Ureter (tissue), 1 donor: ENCODE results near the gene MYH2. TPM values are rescaled to one million over a fixed set of nuclear protein-coding genes. Genes with fewer than 3 reads are reported as not detected.
"Not testable (repeated sequence)": the region's sequence is repeated elsewhere in the genome, so short reads cannot be mapped to it uniquely, and the experiment has no call there.

Source experiments
- DNase-seq: peaks from one replicate; pipeline ENCODE4 v3.0.0-alpha.2; 2020; ENCODE audit warnings: low spot score
- total RNA-seq: library from RNA; stranded (reverse); gene quantifications from one replicate; pipeline ENCODE4 v1.2.4, GENCODE V29; 2023
- donor health status: DM: yes; HTN: yes; CAD: no.

The MYH2 gene
- total RNA-seq: 0.78 TPM

DNA sequence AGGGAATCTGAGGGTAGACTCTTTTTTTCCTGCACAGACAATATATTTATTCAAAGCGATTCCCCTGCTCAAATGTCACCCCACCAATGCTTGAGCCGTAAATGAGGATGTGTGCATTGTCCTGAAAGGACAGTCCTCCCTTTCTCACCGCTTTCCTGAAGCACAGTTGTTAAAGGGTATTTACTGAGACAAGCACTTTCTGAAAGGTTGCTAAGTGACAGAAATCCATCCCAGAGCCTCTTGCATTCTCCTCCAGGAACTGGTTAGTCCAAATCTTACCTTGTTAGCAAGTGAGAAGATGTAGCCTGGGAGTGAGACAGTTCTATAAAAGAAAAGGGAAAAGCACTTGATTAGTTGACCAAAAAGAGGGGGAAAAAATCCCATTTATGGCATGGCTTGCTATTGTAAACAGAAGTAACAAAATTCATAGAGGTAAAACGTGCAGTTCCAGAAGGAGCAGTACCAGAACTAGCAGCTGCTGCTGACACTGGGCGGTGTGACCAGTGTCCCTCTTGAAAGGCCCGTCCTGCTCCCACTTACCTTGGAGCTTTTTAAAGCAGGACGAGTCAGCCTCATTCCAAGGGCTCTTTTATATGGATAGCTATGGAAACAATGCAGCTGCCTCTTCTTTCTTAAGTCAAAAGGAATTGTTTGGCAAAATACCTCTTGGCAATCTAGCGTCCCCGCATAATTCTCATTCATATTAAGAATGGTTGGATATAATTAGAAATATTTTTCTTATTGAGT lies at the start of gene MYH2:
MYH2 (minus strand) TSS at position 563 of the 747 bp plus-strand sequence. CDS start 1,738 bp downstream, outside the sequence.
- DNase-seq: no peak

DNA sequence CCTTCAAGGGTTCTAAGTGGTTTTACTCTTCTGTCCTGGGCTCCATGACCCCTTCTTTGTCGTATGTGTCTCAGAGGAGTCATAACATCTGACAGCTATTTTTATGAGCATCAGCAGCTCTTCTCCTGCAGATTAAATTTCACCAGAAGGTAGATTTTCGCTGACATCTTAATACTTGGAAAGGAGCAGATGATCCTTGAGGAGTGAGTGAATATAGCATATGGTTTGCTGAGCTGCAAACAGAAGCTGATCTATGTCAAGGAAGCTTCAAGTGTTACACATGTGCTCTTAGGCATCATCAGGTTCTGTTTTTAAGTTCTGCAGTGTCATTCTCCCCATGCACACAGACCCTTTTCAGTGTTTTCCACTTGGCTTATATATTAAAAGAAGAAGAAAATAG lies 49.2 kb upstream of the MYH2 start:
- no peak for DNase-seq

DNA sequence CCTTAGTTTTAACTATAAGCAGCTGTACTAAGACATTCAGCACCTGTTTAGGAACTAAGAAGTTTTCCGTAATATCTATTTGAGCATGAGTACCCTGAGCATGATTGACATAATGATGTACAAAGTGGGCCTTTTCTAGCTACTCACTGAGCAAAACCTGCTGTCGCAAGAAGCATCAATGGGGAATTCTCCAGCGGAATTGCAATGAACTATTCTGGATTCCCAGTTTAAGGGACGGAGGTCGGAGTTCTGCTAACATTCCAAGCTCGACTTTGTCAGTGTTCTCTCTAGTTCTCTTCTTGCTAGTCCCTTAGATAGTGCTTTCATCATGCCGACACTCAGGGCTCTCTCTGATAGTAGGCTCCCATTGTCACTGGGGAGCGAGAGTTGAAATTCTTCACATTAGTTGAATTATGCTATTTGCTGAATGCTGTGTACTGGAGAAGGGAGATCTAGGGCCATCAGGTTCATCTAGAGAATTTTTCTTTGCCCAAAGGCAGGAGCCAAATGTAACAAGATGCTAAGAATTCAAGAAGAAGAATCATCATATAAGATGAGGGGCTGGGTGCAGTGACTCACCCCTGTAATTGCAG lies 40.2 kb upstream of the MYH2 start:
- DNase-seq: no peak

DNA sequence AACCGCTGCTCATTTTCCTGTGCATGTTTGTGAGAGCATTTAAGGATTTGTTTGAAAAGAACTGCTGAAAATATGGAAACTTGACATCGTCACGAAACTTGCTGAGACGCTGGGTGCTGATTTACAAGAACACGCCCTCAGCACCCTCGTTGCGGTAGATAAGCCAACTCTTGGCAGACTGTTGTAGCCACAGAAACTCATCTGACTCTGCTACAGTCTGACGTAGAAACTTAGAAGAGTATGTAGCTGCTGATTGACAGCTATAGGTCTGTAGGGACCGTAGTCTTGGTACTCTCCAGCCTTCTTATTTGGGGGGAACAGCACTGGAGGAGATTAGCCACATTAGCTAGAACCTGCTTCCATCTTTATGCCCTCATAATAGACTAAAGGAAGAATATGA lies 36.1 kb upstream of the MYH2 start:
- DNase-seq: no peak

DNA sequence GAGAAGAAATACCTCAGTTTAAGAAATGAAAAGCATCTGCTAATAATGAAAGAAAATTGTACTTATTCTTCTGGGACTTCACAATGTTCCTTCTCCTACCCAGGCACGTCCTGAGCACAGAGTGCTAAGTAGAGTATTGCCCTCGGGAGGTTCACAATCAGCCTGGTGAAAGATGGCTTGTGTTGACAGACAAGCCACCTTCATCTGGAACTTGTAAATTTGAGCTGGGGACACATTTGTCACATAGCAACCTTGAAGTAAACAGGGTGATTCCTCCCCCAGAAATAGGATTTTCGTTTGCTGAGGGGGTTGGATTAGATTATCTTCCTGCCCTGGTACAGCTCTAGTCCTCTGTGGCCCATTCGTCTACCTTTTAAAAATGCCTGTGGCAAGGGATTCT lies 34.4 kb upstream of the MYH2 start:
- DNase-seq: no peak

DNA sequence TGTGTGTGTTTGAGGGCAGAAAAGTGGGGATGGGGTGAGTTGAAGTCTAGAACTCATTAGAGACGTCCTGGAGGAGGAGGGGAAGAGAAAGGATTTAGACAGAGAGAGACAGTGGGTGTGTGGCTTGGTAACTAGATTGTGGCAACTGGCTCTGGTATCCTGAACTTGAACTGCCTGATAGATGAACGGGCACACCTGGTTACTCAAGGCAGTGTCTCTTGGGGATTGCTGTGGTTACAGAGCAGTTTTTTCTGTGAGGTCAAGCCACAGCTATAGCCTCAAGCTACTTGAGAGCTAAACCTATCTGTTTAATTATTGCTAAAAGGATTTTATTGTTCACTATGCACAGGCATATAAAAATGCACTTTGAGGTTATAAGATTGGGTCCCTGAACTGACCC lies 29.8 kb upstream of the MYH2 start:
- DNase-seq: no peak

DNA sequence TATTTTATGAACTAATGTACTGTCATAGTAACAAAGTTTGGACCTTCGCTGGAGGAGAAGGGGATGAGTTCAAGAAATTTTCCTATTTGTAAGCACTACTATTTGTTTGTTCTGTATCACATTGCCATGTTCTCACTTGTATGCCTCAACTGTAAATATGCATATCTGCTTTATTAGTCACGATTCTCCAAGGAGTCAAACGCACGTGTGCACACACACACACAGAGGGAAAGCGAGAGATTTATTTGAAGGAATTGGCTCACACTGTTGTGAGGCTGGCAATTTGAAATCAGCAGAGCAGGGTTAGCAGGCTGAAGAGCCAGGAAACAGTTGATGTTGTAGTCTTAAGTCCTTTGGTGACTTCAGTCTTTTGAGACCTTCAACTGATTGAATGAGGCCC lies 24.9 kb upstream of the MYH2 start:
- no peak for DNase-seq

DNA sequence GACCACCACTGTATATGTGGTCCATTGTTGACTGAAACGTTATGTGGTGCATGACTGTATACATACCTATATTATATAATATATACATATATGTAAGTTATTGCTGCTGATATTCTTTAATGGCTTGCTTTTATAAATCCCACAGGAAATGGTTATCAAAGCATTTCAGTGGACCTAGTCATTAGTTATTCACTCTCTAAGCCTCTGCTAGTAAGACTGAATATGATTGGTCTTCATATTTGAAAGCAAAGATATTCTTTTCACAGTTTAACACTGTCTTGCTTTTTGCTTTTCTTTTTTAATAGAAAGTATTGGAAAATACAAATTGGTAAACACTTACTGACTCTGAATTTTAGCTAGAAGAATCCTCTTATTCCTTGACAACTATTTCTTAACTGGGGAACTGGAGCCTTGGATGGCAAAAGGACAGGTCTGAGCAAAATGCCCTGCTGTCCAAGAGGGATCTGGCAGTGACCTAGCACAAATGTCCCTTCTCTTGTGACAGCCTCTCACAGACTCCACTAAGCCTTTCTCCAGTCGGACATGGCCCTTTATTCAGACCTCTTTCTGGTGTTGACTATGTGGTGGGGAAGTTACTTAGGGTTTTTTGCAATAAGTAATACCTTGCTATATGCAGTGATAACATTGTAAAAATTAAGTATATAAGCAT lies 14.7 kb upstream of the MYH2 start:
- DNase-seq: no peak

DNA sequence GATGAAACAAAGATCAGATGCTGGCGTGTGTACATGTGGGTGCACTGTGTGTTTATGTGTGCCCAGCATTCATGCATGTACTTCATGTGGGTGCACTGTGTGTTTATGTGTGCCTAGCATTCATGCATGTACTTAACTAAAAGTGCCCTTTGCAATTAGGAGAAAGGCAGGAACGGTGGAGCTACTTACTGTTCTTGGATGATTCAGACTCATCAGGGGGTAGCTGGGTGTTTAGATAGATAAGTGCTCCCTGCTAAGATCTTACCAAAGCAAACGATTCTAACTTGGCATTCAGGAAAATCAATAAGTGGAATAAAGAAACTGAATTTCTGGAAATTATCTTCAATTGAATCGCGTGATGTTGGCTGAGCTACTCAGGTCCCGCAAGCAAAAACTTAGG lies 8.6 kb upstream of the MYH2 start:
- DNase-seq: no peak

DNA sequence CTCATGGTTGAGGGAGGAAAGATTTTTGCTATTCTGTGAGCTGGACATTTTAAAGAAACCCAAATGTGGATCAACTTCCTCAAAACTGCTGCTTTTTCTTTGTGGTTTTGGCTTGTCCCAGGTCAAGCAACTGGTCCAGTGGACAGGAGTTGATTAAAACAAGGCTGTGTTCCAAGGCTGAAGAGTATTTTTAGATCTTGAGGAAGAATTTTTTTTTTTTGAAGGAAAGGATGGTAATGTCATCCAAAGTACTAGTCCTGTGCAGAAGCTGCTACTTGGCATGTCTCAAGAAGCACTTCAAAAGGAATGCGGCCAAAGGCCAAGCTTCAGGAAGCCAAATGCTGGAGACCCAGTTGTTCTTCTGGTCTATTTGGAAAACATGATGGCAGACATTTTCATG lies 8.0 kb upstream of the MYH2 start:
- no peak for DNase-seq

DNA sequence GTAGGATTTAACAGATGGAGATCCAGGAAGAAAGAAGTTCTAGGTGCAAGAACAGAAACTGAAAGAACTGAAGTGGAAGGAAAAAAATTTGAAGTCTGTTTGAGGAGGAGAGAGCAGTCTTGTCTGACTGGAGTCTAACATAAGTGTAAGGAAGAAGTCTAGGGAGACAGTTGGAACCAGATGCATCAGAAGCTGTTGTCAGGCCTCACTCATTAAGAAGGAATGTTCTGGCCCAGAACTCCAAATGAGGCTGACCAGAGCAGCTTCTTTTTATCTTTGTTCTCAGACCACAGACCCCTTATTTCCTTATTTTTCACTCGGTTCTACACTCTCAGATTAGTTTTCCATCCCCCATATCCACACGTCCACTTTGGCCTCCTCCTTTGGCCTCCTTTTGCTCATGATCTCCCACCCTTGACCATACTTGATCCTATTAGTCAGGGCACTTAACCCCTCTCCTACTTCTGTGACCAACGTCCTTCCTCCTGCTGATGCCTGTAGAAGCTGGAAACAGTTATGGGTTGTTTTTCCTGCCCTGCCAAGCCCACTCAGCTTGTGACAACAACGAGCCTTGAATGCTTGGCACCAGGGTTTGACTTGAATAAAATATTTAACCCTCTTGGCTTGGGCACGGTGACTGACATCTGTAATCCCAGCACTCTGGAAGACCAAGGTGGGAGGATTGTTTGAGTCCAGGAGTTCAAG lies 7.0 kb upstream of the MYH2 start:
- DNase-seq: no peak

DNA sequence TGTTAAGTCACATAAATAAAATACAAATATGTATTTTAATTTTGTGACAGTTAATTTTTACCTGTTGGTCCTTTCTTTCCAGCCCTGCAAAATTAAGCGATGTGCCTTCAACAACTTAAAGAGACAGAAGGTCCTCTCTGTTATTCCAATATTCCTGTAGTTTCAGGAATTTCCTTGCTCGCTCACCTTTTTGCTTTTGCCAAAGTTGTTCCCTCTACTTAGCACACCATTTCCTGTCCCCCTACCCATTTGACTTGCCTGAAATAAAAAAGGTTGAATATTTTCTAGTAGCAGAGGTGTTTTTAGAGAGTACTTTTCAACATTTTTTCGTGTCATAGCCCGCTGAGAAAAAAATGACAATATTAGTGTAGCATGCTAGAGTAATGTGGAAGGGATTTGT lies 556 bp upstream of the MYH2 start:
- no peak for DNase-seq

DNA sequence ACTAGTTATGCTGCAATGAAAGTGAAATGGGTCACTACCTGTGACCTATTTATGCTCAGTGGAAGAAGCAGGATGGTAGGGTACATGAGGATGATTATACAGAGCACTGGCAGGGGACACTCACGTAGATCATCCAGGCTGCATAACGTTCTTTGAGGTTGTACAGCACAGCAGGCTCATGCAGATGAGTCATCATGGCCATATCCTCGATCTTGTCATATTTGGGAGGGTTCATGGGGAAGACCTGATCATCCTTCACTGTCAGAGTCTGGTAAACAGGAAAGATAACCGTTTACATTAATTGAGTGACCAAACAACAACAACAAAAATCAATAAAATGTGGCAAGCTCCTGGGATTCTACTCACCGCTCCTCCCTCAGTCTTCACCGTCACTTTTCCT lies 2.1 kb downstream of the MYH2 start:
- no peak for DNase-seq

DNA sequence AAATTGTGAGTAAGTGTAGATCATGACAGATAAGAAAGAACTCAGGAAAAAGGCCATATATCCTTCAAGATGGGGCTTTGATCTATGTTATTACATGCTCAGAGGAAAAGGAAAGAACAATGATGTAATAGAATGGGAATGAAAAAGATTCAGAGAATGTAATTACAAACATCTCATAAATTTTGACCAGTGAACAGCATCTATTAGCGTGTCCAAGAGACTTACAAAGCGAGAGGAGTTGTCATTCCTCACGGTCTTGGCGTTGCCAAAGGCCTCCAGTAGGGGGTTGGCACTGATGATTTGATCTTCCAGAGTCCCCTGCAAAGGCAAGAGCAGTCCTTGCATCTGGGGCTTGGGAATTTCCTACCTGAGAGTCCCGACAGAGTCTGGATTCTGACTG lies 6.0 kb downstream of the MYH2 start:
- DNase-seq: not testable (repeated sequence)

DNA sequence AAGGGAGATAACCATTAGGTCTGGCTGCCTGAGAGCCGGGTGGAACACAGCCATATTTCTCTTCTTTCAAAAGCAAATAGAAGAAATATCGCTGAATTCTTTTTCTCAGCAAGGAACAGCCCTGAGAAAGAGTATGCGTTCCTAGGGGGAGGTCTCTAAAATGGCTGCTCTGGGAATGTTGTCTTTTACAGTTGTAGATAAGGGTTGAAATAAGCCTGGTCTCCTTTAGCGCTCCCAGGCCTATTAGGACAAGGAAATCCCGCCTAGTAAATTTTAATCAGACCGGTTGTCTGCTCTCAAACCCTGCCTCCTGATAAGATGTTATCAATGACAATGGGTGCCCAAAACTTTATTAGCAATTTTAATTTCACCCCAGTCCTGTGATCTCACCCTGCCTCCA lies 8.3 kb downstream of the MYH2 start:
- not testable (repeated sequence) for DNase-seq

DNA sequence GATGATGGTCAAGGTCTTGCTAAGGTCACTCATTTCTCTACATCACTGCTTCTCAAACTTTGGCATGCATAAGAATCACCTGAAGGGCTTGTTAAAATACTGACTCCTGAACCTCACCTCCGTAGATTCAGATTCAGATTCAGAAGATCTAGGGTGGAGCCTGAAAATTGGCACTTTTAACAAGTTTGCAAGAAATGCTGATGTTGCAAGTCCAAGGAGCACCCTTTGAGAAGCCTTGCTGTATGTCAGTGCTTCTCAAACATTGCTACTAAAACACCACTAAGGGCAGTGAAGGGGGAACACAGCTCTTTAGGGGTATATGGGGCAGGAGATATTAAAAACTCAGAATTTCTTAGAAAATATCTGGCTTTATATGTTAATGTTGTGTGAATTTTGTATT lies 17.4 kb downstream of the MYH2 start:
- DNase-seq: no peak

DNA sequence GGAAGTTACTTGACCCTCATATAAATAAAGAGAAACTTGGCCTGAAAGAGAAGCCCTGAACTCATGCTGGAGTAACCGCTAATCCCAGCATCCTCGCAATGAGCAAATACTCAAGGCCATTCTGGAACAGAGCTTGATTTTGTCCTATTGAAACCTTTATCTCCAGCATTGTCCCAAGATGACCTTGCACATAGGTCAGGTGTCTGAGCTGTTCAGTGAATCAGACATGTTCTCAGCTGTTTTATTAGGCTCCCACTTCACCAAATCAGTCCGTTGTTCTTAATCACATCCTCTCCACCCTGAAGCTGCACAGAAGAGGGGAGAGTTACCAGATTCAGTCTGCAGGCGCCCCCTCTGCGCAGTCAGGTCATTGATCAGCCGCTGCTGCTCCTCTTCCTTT lies 22.0 kb downstream of the MYH2 start:
- no peak for DNase-seq

DNA sequence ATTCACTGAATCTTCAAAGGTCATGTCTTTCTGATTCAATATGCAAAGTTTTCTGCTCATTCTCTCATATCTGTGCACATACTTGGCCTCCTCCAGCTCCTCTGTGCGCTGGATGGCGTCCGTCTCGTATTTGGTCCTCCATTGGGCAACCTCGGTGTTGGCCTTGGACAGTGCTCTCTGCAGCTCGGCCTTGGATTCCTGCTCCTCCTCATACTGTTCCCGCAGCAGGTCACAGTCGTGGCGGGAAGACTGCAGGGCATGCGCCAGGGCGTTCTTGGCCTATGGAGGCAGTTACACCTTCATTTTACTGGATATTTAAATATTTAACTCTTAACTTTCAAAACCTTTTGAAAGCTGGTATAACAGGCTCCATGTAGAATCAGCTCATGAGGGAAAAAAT lies 22.9 kb downstream of the MYH2 start:
- DNase-seq: no peak

DNA sequence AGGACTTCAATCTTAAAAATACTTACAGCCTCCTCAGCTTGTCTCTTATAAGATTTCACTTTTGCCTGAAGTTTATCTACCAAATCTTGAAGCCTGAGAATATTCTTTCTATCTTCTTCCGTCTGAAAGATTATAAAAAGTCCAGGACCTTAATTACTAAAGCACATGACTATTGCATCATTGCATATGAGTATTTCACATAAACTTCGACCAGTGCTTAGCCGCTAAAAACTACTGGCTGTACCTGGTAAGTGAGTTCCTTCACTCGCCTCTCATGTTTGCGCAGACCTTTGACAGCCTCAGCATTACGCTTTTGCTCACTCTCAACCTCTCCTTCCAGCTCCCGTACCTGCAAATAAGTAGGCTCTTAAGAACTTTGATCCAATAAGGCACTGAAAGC lies 26.4 kb downstream of the MYH2 start:
- no peak for DNase-seq

DNA sequence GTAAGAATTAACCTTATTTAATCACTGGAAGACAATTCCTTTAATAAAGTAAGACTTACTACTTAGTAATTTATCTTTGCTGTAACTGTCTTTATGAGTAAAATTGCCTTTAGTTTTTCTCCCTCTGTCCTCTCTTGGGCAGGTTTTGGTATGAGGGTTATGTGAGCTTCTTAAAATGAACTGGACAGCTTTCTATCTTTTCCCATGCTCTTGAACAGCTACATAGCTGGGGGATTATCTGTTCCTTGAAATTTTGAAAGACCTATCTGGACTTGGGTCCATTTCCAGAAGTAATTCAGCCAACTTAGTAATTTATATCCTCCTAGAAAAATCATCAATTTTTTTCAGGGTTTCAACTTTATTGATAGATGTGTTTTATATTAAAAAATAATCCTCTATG lies 27.5 kb downstream of the MYH2 start:
- no peak for DNase-seq

DNA sequence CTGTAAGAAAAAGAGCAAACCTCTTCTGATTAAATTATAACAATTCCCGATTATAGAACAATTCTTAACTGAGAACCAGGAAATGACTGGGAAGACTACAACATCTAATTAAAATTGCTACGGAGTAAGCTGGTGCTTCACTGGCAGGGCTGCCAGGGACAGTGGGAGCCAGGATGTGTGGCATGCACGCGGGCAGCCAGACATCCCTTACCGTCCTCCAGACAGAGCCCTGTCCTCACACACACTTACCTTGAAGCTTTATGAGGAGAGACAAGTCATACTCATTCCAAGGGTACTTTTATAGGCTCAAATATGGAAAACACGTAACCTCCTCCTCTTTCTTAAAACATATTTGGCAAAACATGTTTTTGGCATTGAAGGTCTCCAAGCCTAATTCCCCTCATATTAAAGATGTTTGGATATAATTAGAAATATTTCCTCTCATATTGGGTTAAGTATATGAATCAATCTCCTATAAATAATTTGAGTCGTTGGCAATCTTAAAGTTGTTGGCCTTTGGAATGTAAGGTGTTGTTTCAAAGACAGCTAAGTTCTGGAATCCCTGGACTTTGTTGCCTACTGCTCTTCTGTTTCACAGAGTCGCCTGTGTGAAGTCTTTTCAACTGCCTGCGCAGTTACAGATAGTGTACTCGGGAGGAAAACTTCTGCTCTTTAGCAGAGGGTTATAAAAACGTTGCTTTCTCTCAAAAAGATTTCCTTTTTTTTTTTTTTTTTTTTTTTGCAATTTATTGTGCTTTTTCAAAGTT lies 31.0 kb downstream of the MYH2 start, which contains the start of gene MYH1:
MYH1 (minus strand) TSS at position 272 of the 767 bp plus-strand sequence. CDS start 1,900 bp downstream, outside the sequence.
- DNase-seq: no peak

DNA sequence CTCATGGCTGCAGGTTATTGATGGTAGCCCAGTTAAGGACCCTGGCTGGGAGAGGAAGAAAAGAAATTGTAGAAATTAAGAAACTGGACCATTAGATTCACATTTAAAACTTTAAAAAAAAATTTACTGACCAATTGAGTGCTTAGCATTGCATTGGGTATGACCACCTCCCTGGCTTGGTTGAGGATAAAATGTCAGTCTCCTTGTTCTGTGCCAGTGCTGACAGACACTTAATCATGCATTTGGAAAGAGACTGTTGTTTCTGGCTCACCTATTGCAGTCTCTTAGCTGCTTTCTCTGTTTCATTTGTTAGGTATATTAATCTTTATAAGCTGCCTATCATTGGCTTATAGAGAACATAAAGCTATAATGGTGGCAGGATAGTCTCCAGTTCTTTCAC lies 32.8 kb downstream of the MYH2 start:
- no peak for DNase-seq
